Frontal cortex (tissue), 4 donors: ENCODE results near the gene FASLG. TPM values are rescaled to one million over a fixed set of nuclear protein-coding genes. Genes with fewer than 3 reads are reported as not detected.
"Not testable (repeated sequence)": the region's sequence is repeated elsewhere in the genome, so short reads cannot be mapped to it uniquely, and the experiment has no call there.

Experiments
- DNase-seq, 2 donors: peaks; one replicate each; pipeline ENCODE4 v3.0.0; 2012; ENCODE audit warnings: low spot score in 2 of 2
- FAIRE-seq: peaks from 2 replicates; lab custom pipeline; 2012; peaks lifted over from hg19 to GRCh38; lab: Jason Lieb, UNC
- total RNA-seq: library from RNA; depleted of rRNA; stranded (reverse); fragments of >200 nt; gene quantifications from one replicate; pipeline ENCODE4 v1.2.3, GENCODE V29; 2014
- donor health status: control.
- donor health status: control.
- donor health status: control.

The FASLG gene
- total RNA-seq, 1 donor from 2014 or later, result not detected

DNA sequence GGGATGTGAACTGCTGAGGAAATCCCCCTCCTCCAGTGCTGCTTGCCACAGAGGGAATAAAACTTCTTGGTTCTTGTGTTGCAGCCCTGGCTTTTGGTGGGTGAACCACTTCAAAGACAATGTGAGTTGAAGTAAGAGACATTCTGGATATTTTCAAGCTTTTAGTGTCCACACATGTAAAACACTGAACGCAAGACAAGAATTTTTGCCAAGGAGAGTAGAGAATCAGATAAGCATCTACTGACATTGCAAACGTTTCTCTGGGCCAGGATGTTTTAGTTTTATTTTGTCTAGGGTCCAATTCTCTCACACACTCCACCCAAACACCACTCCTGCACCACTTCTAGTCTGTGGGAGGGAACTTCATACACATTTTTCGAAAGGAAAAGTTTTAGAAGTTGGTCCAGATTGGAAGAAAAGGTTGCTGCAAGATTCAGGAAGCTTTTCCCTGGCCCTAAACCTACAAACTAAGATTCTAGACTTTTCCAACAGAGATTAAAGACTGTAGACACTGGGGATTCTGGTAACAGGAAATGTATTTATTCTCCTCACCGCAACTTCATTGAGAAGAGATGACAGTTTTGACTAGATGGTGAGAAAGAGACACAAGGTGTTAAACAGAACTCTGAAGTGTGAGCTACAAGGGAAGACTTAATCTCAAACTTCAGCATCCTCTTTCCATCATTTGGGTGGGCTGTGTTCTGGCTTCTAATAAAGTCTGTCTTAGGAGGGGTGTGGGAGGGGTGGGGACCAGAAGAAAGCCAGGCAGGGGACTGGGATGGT, 16.1 kb downstream of the FASLG start:
- DNase-seq (no peak), FAIRE-seq (no peak)

DNA sequence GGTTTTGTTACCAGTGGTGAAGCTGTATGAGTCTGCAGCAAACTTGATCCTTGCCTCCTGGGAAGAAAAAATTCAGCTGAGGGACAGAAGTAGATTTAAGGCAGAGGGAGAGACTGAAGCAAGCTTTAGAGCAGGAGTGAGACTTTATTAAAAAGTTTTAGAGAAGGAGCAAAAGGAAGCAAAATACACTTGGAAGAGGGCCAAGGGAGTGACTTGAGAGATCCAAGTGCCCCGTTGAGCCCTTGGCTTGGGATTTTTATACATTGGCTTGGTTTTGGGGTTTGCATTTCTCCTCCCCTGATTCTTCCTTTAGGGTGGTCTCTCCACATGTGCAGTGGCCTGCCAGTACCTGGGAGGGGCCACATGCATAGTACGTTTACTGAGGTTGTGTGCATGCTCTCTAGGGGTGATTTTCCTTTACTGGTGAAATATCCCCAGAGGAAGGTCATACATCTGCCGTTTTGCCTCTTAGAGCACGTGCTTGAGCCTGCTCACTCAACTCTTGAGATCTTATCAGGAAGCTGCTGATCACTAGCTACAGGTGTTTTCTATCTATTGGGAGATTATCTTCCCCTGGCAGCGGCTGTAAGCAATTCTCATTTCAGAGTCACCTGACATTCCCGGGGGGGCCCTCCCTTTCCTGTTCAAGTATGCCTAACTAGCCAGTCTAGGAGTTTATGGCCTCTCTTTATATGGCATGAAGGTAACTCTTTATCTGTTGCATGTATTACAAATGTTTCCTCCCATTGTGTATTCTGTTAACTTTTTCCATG, 20.3 kb downstream of the FASLG start:
- FAIRE-seq (no peak), DNase-seq (no peak)

DNA sequence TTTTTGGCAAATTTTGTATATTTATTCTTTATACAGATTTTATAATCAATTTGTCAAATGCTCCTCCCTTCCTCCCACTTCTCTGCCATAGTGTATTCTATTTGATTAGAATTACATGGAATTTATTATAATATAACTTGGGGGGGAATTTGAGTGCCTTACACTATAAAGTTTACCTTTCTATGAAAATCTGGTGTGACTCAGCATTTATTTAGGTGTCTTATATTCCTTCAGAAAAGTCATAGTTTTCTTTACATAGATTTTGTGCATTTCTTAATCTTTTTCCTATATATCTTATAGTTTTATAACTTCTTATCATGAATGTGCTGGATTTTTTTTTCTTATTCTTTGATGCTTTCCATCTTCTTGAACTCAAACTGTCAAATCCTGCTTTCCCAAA, 21.3 kb downstream of the FASLG start:
- no peak for FAIRE-seq
- no peak for DNase-seq

DNA sequence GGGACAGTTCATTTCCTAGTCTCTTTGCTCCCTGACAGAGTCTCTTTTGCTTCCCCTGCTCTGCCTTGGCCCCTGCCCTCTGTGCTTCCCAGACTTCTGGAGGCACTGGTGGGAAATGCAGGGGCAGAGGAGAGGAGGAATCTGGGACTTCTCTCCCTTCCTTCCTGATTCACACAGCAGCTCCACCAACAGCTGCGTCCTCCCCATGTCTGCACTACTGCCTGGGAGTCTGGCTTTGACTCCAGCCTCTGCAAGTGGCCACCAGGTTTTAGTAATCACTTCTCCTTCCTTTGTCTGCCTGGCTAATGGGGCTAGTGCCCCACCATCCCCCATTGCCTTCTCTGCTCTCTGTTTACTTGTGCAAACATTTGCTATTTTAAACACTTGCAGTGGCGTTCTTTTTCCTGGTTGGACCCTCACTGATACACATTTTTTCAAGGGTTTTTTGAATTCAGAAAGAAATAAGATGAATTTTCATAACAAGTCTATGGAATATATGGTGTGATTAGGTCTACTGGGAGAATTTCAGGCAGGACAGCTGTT, 21.9 kb downstream of the FASLG start:
- DNase-seq, result no peak
- no peak for FAIRE-seq

DNA sequence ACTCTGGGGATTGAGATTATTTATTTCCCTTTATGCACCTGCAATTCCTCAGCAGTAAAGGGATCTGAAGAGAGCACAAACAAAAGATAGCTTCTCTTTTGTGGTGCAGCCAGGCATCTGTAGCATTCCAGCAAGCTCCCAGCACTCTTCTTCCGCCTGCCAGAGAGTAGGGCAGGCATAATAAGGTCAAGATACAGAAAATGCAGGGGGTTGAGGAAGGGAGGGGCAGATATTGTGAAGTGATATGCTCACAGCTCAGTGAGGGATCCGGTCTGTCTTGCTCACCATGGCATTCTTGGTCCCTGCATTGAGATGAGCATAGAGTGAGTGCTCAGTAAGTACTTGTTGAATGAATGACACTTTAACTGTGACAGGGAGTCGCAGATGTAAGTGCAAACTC, 23.9 kb downstream of the FASLG start:
- no peak for FAIRE-seq
- DNase-seq, result no peak

DNA sequence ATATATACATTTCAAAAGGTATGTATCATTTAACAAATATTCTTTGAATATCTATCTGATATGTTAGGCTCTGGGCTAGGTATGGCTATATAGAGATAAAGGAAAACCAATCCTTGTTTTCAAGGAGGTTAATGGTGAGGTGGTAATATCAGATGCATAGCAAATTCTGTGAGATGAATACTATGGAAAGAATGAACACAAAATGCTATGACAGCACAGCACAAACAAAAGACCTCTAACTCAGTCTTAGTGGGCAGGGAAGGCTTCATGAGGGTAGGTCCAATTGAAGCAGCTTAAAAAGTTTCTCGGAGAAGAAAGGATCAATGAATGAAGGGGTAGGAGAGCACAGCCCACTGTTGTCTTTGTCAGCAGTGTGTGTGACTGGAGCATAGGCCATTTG, 27.2 kb downstream of the FASLG start:
- FAIRE-seq (no peak), DNase-seq (no peak)

DNA sequence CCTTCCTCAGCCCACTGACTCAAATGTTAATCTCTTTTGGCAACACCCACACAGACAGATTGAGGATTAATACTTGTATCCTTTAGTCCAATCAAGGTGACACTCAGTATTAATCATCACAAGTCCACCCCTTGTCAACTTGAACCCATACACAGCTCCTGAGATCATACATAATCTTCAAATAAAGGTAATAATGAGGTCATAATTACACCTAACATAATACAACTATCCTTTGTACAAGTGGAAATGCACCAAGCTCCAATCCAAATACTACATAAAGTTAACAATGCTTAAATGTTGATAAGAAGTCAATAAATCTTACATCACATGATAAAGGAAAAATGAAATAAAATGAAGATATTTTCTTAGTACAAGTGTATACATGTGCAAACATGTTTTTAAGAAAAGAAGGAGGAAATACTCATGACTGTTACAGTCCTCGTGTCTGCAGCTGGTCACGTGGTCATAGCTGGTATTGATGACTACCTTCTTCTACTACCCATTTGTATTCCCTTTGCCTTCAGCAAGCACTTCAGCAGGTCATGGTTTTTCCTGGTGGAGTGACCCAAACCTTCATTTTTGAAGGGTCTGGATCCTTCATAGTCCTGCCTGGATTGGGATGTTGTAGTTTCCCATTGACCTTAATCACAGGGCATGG, 29.7 kb downstream of the FASLG start:
- not testable (repeated sequence) for FAIRE-seq, DNase-seq

DNA sequence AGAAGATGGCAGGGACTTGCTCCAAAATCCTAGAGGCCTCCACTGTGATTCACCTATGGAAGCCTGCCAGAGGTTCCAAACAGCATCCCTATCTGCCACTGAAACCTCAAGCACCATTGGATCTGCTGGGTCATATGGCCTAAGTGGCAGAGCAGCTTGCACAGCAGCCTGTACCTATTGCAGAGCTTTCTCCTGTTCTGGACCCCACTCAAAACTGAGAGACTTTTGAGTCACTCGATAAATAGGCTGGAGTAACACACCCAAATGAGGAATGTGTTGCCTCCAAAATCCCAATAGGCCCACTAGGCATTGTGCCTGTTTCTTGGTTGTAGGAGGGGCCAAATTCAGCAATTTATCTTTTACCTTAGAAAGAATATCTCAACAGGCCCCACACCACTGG, 32.0 kb downstream of the FASLG start:
- DNase-seq, FAIRE-seq: not testable (repeated sequence)

DNA sequence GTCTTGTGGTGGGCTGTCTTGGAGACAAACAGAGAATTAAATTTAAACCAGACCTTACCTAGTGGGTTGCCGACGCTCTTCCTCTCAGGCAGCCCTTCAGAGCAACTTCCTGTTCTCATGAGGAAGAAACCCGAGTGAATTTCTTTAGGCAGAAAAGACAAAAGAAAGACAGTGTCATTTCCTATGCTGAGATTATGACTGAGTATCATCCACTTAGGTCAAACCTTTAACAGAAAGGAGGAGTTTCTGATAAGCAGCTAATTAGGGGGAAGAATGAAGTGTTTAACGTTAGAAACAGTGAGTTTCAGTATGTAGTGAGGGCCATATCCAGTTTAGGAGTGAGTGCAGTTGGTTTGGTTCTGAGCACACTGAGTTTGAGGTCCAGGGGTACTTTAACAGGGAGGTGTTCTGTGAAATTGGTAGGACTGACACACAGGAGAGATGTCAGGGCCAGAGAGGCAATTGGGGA, 38.7 kb downstream of the FASLG start:
- FAIRE-seq, result no peak
- DNase-seq, result no peak

DNA sequence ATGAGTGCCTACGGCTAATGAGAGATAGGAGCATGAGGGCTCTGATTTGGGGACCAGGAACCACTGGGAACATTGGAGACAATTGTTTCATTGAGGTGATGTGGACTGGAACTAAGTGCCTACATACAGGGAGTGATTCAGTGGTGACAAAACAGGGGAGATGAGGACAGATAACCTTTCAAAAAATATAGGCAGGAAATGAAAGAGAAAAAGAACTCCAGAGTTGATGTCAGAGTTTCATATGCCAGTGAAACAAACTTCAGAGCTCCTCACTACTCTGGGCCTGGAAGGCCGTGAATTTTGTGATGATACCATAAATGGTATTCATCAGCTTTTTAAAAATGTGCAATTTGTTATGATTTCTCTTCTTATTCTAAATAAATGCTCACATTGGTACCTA, 39.3 kb downstream of the FASLG start:
- FAIRE-seq (no peak), DNase-seq (no peak)

DNA sequence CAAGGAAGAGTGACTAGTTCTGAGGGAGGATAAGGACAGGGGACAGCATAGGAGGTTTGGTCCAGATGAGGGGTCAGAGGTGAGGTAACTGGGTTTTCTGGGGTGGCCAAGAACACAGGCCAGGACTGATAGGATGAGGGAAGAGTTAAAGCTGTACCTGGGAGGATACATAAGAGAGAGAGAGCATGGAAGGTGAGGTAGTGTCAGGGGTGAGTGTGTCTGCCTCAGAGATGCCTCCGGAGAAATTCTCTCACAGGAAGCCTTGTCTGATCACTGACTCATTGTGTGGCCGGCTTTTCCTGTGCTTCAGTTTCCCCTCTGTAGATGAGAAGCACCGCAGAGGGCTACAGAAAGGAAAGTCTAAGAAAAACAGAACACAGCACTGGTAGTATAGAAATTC, 40.2 kb downstream of the FASLG start:
- no peak for FAIRE-seq
- no peak for DNase-seq

DNA sequence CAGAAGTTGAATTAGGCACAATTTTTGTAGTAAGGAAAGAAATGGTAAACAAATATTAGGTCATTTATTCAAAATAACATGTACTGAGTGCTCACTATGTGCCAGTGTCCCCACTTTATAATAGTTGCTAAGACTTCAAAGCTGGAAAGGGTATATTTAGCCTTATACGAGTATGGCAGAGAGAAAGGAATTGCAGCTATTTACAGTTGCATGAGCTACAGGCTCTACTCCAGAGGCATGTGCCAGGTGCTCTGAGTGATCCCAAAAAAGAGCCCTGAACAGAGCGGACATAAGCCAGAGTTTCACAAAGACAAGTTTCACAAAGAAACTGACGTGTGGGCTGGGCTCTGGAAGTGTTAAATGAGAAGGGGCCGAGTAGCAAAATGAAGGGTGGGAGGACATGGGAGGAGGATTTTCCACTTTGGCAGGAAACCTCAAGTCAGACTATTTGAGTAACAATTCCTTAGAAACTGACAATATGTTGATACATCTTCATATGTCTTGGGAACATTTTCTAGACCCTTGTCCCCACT, 40.9 kb downstream of the FASLG start:
- no peak for FAIRE-seq

DNA sequence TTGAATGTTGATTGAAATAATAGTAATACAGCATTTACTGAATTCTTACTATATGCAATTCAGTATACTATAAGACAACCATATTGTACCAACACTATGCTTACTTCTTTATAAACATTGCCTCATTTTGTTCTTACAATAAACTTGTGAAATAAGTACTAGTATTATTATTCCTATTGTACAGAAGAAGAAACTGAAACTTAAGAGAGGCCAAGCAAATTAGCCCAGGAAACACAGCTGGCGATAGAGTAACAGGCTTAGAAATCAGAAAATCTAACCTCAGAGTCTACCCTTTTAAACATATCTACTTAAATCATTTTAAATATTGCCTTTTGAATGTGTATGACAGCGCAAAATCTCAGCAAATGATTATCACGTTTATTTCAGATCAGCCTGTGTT, 41.7 kb downstream of the FASLG start:
- no peak for FAIRE-seq
- no peak for DNase-seq

More for the DNA sequence above, 40.9 kb downstream of the FASLG start:
- no peak for DNase-seq

DNA sequence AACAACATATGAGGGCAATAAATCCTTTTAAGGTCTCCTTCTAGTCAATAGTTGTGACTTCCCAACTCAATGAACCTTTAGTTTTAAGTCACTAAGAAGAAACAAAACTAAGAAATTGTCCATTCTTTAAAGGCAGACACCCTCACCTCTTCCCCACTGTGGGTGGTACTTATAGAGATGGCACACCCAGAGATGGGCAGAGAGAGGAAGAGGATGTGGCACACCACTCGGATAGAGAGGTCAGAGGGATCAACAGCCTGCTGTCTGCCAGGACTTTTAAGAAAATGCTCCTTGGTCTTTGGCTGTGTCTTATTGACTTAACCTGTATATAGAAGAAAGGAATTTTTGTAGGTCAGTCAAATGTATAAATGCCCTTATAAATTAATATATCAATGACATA, 45.1 kb downstream of the FASLG start:
- DNase-seq (no peak), FAIRE-seq (no peak)

DNA sequence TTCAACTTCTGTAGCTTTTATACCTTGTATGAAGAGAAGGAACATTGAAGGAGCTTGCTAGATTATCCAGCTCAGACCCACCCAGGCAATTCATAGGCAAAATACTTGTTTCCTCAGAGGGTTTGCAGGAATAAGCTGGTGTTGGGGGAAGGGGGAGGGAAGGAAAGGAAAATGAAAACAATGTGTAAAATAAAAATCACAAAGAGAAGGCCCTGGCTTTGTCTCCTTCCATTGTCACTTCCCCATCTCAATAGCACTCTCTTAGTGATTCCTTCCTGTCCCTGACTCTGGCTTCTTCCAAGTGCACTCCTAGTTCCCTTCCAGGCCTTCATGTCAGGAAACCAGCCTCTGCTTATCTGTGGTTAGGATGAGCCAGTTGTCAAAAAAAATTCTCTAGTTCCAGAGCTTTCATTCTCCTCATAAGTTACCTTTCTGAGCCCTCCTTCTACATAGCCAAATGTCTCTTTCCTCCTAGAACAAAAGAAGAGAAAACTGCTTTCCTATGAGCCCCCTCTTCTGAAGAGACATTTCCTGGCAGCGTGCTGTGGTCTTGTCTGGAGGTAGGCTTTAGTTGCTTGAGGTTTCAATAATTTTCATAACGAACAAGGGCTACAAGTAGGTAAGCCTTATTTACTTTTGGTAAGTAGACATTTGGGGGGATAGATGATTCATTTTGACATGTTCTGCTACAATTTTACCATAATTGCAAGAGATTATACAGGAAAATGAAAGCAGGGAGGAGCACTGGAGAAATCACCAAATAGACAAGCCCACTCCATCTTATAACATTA, 45.7 kb downstream of the FASLG start:
- FAIRE-seq, result no peak
- no peak for DNase-seq

DNA sequence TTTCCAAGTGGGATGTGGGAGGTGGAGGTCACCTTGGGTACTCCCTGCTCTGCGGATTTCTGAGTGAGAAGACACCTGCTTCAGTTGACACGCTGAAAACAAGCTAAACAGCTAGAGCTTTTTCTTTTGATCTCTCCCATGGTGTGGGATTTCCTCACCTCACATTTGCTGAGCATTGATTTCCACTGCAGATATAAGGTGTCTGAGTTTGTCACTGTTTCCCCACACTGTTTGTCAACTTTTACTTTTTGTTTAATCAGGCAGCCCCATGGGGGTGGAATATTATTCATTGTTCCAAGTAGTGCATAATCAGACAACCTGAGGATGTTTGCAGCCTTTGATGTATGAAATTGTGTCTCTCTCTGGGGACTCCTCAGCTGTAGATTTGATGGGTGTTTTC, 49.5 kb downstream of the FASLG start:
- FAIRE-seq, result no peak
- no peak for DNase-seq

DNA sequence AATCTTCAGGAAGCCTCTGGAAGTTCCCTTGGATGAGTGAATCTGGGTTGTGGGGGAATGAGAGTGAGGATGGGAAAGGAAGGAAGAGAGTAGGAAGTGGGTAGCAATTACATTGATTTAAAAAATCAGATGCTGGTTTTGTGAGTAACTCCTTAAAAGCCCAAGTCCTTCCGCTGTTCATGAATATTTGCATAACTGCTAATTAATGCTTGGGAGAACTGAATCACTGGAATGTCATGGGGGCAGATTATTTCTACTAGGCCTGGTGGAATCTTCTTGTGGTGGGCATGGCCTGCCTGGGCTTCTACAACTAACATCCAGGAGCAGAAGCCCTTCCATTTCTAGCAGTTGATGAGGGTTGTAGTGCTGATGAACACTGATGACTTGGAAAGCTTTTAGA, 52.7 kb downstream of the FASLG start:
- DNase-seq, result no peak
- no peak for FAIRE-seq

DNA sequence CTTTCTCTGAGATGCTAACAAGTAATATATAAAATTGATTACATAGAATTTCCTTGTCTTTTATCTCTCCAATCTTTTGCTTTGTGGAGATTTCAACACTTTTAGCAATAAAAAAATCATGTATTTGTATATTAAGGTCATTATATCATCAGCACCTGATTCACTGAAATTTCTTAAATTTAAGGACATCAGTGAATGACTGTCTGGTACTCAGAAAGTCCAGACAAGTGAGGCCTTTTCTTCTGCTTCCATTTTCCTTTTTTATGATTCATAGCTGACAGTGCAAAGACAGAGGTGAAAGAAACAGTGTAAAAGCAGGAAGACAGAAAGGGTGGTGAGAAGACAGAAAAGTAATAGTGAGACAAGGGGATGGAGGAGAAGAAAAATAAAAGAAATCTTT, 54.6 kb downstream of the FASLG start:
- DNase-seq, result no peak
- no peak for FAIRE-seq
